OCI-LY3 (cell line): ENCODE measurements around the gene MBD3L2.
"Not testable (repeated sequence)": the region's sequence is repeated elsewhere in the genome, so short reads cannot be mapped to it uniquely, and the experiment has no call there.

Experiments
- EZH2phosphoT487 ChIP-seq: fragments of 200-600 bp; shearing (Covaris generic); IDR thresholded peaks from 2 replicates; pipeline ENCODE4 v1.6.1; 2018; ENCODE audit warnings: antibody characterized with exemption, mixed run types, low read depth
- TF ChIP-seq, protein P1 (sequence below): fragments of 200-600, 300-600 bp; sonication (generic); IDR thresholded peaks from 2 replicates; pipeline ENCODE4 v1.5.1; 2014; ENCODE audit warnings: antibody characterized with exemption, low read length, low read depth

DNA sequence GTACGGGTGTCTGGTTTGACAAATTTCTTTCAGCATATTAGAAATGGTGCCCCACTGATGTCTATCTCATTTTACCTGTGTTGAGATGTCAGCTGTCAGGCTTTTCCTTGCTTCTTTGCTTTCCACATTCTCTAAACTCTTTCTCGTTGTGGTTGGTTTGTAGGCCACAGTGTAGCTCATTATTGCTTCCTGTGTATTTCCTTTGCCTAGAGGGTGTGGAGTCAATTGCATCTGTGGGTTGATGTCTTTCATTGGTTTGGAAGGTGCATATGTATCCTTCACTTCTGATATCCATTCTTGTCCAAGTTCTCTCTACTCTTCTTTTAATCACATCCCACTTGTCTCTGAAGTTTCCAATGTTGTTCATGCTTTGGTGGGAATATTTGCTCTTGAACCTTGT, 7.6 kb upstream of the MBD3L2 start:
- TF ChIP-seq, protein P1, sequence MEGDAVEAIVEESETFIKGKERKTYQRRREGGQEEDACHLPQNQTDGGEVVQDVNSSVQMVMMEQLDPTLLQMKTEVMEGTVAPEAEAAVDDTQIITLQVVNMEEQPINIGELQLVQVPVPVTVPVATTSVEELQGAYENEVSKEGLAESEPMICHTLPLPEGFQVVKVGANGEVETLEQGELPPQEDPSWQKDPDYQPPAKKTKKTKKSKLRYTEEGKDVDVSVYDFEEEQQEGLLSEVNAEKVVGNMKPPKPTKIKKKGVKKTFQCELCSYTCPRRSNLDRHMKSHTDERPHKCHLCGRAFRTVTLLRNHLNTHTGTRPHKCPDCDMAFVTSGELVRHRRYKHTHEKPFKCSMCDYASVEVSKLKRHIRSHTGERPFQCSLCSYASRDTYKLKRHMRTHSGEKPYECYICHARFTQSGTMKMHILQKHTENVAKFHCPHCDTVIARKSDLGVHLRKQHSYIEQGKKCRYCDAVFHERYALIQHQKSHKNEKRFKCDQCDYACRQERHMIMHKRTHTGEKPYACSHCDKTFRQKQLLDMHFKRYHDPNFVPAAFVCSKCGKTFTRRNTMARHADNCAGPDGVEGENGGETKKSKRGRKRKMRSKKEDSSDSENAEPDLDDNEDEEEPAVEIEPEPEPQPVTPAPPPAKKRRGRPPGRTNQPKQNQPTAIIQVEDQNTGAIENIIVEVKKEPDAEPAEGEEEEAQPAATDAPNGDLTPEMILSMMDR: not testable (repeated sequence)
- not testable (repeated sequence) for TF ChIP-seq EZH2phosphoT487
